B cell (primary cell): ENCODE data around the gene COL3A1. TPM values are rescaled to one million over a fixed set of nuclear protein-coding genes. Genes with fewer than 3 reads are reported as not detected.

Source experiments
- ATAC-seq: fragments of 200-7000 bp; cut with Tn5 transposase; one replicate; pipeline ENCODE4 v1.10.0; 2021; ENCODE audit warnings: low read depth, mild to moderate bottlenecking, moderate number of reproducible peaks, moderate library complexity
- CTCF ChIA-PET: fragments of 350-600 bp; sonication (Branson Sonifier 250); formaldehyde crosslinking; loops from one replicate; lab custom pipeline; 2021; ENCODE audit warnings: antibody characterized with exemption, inconsistent platforms; lab: Charles Lee
- POLR2A ChIA-PET: fragments of 350-600 bp; sonication (Branson Sonifier 250); formaldehyde crosslinking; loops from one replicate; lab custom pipeline; 2021; ENCODE audit warnings: antibody characterized with exemption; lab: Charles Lee
- DNase-seq: peaks from one replicate; pipeline ENCODE4 v3.0.0; 2013
- H2AFZ ChIP-seq: 2 replicates; pipeline ENCODE4 v1.6.1; 2012; ENCODE audit warnings: mild to moderate bottlenecking, low read depth, low read length; ENCODE audit not compliant: insufficient read depth, poor library complexity, severe bottlenecking
- H3K27ac ChIP-seq, 2 donors: 1 replicate in 1 of 2; 2 replicates in 1 of 2; pipeline ENCODE4 v1.5.1; 2012 to 2013; ENCODE audit warnings: low read length in 2 of 2, mild to moderate bottlenecking in 2 of 2, moderate library complexity in 1 of 2
- H3K27me3 ChIP-seq, 4 experiments: fragments of 200-600 bp in 1 of 4; sonication (generic) in 1 of 4; replicated peaks in 1 of 4; 1 replicate in 2 of 4; 2 replicates in 2 of 4; pipeline versions ENCODE4 v1.6.1 to v1.7.0; 2013 to 2016; ENCODE audit warnings: low read length in 3 of 4, mild to moderate bottlenecking in 2 of 4, mixed read lengths in 1 of 4, moderate library complexity in 1 of 4; ENCODE audit not compliant: insufficient read depth in 4 of 4, control insufficient read depth in 3 of 4; ENCODE audit errors: control extremely low read depth in 1 of 4
- H3K36me3 ChIP-seq, 2 experiments: replicated peaks in 1 of 2; 1 replicate in 1 of 2; 2 replicates in 1 of 2; pipeline versions ENCODE4 v1.6.1 to v1.7.1; 2013; ENCODE audit warnings: low read length in 1 of 2; ENCODE audit not compliant: insufficient read depth in 2 of 2, control insufficient read depth in 1 of 2; ENCODE audit errors: control extremely low read depth in 1 of 2, extremely low read depth in 1 of 2
- H3K4me1 ChIP-seq, 2 donors: fragments of 200-600 bp in 1 of 2; sonication (generic) in 1 of 2; 1 replicate in 1 of 2; 2 replicates in 1 of 2; pipeline versions ENCODE4 v1.5.1 to v1.6.1; 2013 to 2017; ENCODE audit warnings: low read length in 2 of 2; ENCODE audit not compliant: control insufficient read depth in 2 of 2, insufficient read depth in 2 of 2
- H3K4me2 ChIP-seq: replicated peaks from 2 replicates; pipeline ENCODE3; 2012; ENCODE audit warnings: mild to moderate bottlenecking, low read depth, low read length; ENCODE audit not compliant: poor library complexity, severe bottlenecking
- H3K4me3 ChIP-seq, 5 experiments: fragments of 200-600 bp in 1 of 5; sonication (generic) in 1 of 5; 1 replicate in 3 of 5; 2 replicates in 2 of 5; pipeline versions ENCODE4 v1.5.1 to v1.7.0; 2011 to 2016; ENCODE audit warnings: low read length in 4 of 5, mild to moderate bottlenecking in 4 of 5, low read depth in 2 of 5, control low read depth in 1 of 5, moderate library complexity in 1 of 5; ENCODE audit not compliant: insufficient read depth in 1 of 5; ENCODE audit errors: control extremely low read depth in 1 of 5, extremely low read depth in 1 of 5
- H3K79me2 ChIP-seq: fragments of 200-600 bp; sonication (generic); one replicate; pipeline ENCODE4 v1.6.0; 2016; ENCODE audit warnings: low read length; ENCODE audit not compliant: control insufficient read depth, insufficient read depth
- H3K9ac ChIP-seq: fragments of 200-600 bp; sonication (generic); 2 replicates; pipeline ENCODE4 v1.6.1; 2017; ENCODE audit warnings: mild to moderate bottlenecking, low read length, moderate library complexity
- H3K9me3 ChIP-seq, 3 donors: one replicate each; pipeline versions ENCODE4 v1.6.1 to v1.7.1; 2013; ENCODE audit warnings: low read length in 2 of 3; ENCODE audit not compliant: control insufficient read depth in 2 of 3, insufficient read depth in 1 of 3; ENCODE audit errors: control extremely low read depth in 1 of 3
- H4K20me1 ChIP-seq: 2 replicates; pipeline ENCODE4 v1.6.0; 2012; ENCODE audit warnings: mild to moderate bottlenecking, low read length; ENCODE audit not compliant: insufficient read depth, control insufficient read depth, poor library complexity, severe bottlenecking
- H3K27ac Mint-ChIP-seq: one replicate; pipeline ENCODE4 v1.8.0; 2021; ENCODE audit warnings: mixed read lengths
- H3K27me3 Mint-ChIP-seq: one replicate; pipeline ENCODE4 v1.8.0; 2021; ENCODE audit warnings: mixed read lengths
- H3K4me1 Mint-ChIP-seq: one replicate; pipeline ENCODE4 v1.8.0; 2021; ENCODE audit warnings: mixed read lengths
- H3K4me3 Mint-ChIP-seq: one replicate; pipeline ENCODE4 v1.8.0; 2021; ENCODE audit warnings: mixed read lengths
- H3K9me3 Mint-ChIP-seq: one replicate; pipeline ENCODE4 v1.8.0; 2022; ENCODE audit warnings: mixed read lengths; ENCODE audit not compliant: insufficient read depth
- EZH2 ChIP-seq: IDR thresholded peaks from 2 replicates; pipeline ENCODE4 v1.6.1; 2012; ENCODE audit warnings: borderline replicate concordance, low read depth, mild to moderate bottlenecking, moderate library complexity, low read length; ENCODE audit not compliant: insufficient read depth, poor library complexity, severe bottlenecking
- WGBS: methylation state at CpG from one replicate; pipeline ENCODE4 v1.1.5; 2013; ENCODE audit warnings: missing lambda C conversion rate; ENCODE audit not compliant: insufficient coverage; 5-methylcytosine and 5-hydroxymethylcytosine counted together
- intact Hi-C: fragments of 100-400 bp; cut with micrococcal nuclease; formaldehyde crosslinking; loops from one replicate; pipeline ENCODE4 v1.10.0; 2022
- polyA plus RNA-seq: library from polyadenylated mRNA; depleted of rRNA; stranded (reverse); fragments of >200 nt; gene quantifications from 2 replicates; pipeline ENCODE4 v1.2.3, GENCODE V29; 2012
- total RNA-seq, 2 donors: library from RNA; stranded (reverse); fragments of 120-200 nt in 1 of 2; gene quantifications; 1 replicate in 1 of 2; 2 replicates in 1 of 2; pipeline versions ENCODE4 v1.2.3 to v1.2.4, GENCODE V29; 2013 to 2022
- TF ChIP-seq, protein P1 (sequence below): fragments of 200-600 bp; IDR thresholded peaks from one replicate; pipeline ENCODE4 v1.8.0; 2022; ENCODE audit warnings: antibody characterized with exemption, mild to moderate bottlenecking

COL3A1 gene
- total and polyA plus RNA-seq, 2 donors (not counting 1 experiment from before 2014, with no cell fraction given), result not detected

DNA sequence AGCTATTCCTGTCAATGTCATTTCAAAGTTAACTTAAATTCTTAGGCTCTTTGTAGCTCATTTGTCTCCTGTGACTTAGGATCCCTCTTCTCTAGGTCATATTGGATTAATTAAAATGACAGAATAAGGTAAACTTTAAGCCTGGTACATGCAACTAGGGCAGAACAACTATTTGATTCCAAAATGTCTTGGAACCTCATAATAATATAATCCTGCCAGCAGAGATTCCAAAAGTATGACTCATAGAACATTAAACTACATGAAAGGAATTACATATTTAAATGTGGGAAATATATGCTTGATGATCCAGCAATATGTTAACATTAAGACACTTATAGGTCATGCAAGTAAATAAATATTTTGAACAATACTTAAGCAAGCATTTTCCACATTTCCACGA, 63.3 kb downstream of the COL3A1 start:
- no peak overlapping the region for H3K4me2 ChIP-seq
- WGBS, result no CpG with 5 or more reads among the region's 1 CpG
- no peaks in the 10 kb centered on the region for H3K36me3 ChIP-seq
- H2AFZ ChIP-seq, result no peak overlapping the region
- Mint-ChIP-seq H3K4me1 (no peaks in the 10 kb centered on the region), H3K4me3 (no peak overlapping the region), H3K9me3 (no peaks in the 10 kb centered on the region), H3K27me3 (no peaks in the 10 kb centered on the region), H3K27ac (no peak overlapping the region)
- H4K20me1 ChIP-seq, result no peaks in the 10 kb centered on the region
- no peak for TF ChIP-seq EZH2
- TF ChIP-seq, protein P1, sequence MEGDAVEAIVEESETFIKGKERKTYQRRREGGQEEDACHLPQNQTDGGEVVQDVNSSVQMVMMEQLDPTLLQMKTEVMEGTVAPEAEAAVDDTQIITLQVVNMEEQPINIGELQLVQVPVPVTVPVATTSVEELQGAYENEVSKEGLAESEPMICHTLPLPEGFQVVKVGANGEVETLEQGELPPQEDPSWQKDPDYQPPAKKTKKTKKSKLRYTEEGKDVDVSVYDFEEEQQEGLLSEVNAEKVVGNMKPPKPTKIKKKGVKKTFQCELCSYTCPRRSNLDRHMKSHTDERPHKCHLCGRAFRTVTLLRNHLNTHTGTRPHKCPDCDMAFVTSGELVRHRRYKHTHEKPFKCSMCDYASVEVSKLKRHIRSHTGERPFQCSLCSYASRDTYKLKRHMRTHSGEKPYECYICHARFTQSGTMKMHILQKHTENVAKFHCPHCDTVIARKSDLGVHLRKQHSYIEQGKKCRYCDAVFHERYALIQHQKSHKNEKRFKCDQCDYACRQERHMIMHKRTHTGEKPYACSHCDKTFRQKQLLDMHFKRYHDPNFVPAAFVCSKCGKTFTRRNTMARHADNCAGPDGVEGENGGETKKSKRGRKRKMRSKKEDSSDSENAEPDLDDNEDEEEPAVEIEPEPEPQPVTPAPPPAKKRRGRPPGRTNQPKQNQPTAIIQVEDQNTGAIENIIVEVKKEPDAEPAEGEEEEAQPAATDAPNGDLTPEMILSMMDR, result no peak
- peaks cover 0 to 4% (median 0%) of the 10 kb centered on the region in 3 donors for H3K9me3 ChIP-seq
- no peak overlapping the region for H3K27ac ChIP-seq
- CTCF ChIA-PET, result no interaction called here
- H3K27me3 ChIP-seq, result no peaks in the 10 kb centered on the region
- no peak overlapping the region for H3K9ac ChIP-seq
- H3K4me3 ChIP-seq, result no peak overlapping the region
- intact Hi-C loops, result no loop called here
- POLR2A ChIA-PET, result no interaction called here
- ATAC-seq (no peak), DNase-seq (no peak)
- no peaks in the 10 kb centered on the region for H3K79me2 ChIP-seq
- no peaks in the 10 kb centered on the region for H3K4me1 ChIP-seq

DNA sequence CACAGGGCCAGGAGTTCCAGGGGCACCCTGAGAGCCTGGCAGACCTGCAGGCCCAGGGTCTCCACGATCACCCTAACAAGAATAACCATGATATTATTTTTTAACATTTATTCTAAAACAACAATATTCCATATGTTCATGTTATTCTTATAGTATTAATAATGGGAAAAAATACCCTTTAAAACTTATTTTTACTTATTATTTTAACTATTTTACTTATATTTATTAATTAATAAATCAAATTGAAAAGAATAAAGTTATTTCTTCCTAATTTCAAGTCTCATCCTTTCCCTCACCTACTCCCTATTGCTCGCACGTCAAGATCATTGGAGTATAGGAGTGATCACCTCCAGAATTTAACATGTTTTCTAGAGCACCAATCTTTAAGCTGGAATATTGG, 71.7 kb downstream of the COL3A1 start:
- TF ChIP-seq, protein P1, result no peak
- TF ChIP-seq EZH2, result no peak
- H3K9ac ChIP-seq, result no peak overlapping the region
- Mint-ChIP-seq H3K4me1 (no peaks in the 10 kb centered on the region), H3K4me3 (no peak overlapping the region), H3K9me3 (no peaks in the 10 kb centered on the region), H3K27ac (no peak overlapping the region), H3K27me3 (no peaks in the 10 kb centered on the region)
- ChIA-PET CTCF (no interaction called here), POLR2A (no interaction called here)
- no peaks in the 10 kb centered on the region for H3K36me3 ChIP-seq
- DNase-seq, result no peak
- no peaks in the 10 kb centered on the region for H3K9me3 ChIP-seq
- H3K27me3 ChIP-seq, result no peaks in the 10 kb centered on the region
- WGBS, result no CpG with 5 or more reads among the region's 3 CpGs
- no peaks in the 10 kb centered on the region for H3K79me2 ChIP-seq
- no peak overlapping the region for H2AFZ ChIP-seq
- no peaks in the 10 kb centered on the region for H4K20me1 ChIP-seq
- no peak overlapping the region for H3K4me3 ChIP-seq
- intact Hi-C loops, result no loop called here
- H3K27ac ChIP-seq, result no peak overlapping the region
- H3K4me2 ChIP-seq, result no peak overlapping the region
- ATAC-seq, result no peak
- no peaks in the 10 kb centered on the region for H3K4me1 ChIP-seq
